ENCODE measurements around the gene SAPCD1. TPM values are rescaled to one million over a fixed set of nuclear protein-coding genes. Genes with fewer than 3 reads are reported as not detected.

Gene SAPCD1
- total RNA-seq, 1 donor from 2014 or later: 0.92 TPM

DNA sequence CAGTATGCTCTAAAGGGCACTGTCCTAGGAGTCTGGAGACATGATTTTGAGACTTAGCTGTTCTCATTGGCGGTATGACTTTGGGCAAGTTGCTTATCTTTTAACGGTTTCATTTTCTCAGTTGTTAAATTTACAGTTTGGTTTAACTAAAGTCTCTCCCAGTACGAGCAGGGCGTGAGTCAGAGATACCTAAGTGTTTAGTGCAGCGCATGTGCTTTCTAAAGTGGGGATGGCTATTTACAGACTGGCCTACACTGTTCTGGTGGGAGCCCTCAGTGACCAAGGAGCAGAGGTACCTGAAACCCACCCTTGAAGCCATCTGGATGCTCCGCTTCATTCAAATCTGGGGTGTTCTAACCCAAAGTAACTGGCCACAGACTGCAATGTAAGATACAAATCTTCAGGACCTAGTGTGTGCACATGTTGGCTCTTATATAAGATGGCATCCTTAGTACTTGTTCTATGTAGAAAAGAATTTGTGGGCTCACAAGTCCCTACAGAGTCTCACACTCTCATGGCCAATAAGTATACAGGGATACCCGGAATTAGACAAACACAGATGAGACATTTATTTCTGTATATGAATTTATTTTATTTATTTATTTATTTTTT lies 11.9 kb upstream of the SAPCD1 start:
- no peak for DNase-seq (ENCODE audit: low read depth, low spot score)

DNA sequence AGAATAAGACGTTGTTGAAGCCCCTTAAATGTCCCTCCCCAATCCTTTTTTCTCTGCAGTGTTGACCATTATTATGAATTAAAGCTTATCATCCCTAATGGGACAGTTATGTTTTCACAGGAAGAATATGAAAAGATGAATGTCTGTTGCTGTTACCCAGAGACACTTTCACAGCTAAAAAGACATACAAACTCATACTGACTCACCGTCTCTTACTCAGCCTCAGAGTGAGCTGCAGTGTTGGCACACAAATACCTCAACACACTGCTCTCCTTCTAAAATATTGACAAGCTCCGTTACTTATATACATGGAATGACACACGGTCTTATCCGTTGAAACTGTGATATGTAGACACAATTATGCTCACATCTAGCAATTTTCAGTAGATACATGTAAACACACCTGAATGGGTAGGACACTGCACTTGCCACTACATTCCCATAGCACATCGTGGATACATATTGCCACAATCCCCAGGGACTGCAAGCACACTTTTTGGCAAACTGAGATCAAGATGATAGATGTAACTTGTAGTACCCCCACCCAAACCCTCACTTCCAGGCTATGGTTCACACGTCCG lies 9.6 kb upstream of the SAPCD1 start:
- no peak for DNase-seq (ENCODE audit: low read depth, low spot score)

DNA sequence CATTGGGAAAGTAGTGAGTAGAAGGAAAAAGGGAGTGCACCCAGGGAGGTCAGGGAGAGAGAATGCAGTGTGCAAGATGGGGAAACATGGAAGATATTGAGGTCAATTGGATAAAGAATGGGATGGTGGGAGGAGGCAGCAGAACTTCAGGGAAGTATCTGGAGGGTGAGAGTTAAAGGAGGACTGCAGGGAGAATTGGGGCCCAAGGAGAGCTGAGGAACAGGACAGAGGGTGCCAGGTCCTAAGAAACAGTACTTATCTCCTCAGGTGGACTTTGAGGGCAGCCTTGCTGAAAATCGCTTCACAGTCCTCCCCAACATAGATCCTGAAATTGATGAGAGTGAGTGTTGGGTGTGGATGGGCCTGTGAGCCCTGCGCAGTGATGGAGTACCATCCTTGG lies 4.2 kb upstream of the SAPCD1 start:
- no peak for DNase-seq (ENCODE audit: low read depth, low spot score)

DNA sequence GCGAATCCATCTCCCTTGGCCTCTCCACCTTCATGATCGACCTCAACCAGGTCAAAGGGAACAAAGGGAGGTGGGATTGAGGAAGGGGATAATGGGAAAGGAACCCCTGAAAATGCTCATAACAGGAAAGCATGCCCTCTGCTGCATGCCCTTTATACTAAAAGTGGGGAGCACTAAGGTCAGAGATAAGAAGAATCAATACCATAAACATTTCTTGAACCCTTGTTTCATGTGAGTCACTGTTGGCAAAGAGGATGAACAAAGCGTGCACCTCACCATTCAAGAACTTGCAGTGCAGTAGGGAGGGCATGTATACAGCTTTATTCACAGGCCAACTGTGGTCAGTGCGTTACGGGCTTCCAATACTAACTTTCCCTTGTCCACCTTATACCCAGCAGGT lies 1.7 kb upstream of the SAPCD1 start:
- DNase-seq (ENCODE audit: low read depth, low spot score): no peak

DNA sequence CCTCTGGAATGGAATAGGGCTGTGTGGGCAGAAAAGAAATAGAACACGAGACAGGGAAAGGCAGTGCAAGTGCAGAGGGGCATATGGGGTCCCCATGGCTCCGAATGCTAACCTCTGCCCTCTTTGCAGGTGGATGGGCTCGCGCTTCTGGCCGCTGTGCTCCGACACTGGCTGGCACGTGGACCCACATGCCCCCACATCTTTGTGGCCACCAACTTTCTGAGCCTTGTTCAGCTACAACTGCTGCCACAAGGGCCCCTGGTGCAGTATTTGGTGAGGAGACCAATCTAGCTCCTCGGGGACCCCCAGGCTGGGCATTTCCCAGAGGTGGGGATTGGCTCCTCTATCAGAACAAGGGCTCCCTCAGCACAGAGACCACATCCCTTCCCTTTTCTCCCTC lies 1.1 kb upstream of the SAPCD1 start:
- no peak for DNase-seq (ENCODE audit: low read depth, low spot score)

DNA sequence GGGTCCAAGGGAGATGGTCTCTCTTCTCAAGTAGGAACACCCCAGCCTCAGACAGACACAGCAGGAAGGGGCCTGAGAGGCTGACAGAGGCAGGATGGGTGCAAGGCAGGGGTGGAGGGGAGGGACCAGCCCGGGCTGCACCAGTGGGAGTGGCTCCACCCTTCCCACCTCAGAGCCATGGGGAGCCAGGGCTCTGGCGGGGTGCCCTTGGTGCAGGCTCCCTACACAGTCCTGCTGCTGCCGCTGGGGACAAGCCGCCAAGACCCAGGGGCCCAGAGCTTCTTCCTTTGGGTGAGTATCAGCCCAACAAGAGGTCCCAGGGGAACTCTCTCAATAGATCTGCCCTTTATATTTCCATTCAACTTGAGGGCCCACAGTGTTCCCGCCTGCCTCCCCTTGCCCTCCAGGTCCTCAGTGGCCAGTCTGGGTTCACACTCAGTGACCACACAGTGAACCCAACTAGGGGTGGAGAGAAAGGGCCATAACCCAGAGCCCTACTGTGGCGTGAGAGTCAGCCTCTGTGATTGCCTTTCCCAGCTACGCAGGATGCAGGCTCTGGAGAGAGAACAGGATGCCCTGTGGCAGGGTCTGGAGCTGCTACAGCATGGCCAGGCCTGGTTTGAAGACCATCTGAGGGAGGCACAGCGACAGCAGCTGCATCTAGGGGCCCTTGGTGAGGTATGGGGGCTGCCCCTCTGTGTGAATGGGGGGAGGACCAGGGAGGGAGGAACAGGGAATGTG lies 592 bp downstream of the SAPCD1 start:
- DNase-seq (ENCODE audit: low read depth, low spot score): no peak

DNA sequence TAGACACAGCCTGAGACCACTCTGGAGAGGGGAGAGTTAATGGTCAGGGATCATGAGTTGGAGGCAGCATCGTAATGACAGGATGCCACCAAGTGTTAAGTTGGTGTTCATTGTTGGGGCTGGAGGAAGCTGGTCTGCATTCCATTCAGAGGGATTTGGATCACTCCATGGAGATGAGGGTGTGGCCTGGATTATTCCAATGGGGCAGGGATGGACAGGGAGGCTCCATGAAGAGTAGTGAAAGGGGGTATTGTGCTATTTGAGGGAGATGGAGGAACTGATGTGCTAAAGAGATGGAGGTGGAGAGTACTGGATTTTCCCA lies 1.1 kb downstream of the SAPCD1 start:
- DNase-seq (ENCODE audit: low read depth, low spot score): no peak

DNA sequence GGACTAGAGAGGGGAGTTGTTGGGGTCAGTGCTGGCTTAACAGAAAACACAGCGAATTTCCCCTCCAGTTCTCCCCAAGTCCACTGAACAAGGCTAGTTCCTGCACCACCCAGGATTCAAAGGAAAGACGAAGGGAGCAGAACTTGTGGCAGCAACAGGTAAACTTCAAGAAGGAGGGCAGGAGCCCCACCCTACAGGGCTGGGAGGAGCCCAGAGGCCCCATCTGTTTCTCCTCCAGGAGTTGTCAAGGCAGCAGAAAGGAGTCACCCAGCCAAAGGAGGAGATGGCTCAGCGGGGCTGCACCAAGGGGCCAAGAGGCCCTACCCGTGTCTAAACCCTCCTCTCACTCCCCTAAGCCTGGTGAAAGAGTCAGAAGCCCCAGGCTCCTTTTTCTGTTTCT lies 1.7 kb downstream of the SAPCD1 start:
- no peak for DNase-seq (ENCODE audit: low read depth, low spot score)

DNA sequence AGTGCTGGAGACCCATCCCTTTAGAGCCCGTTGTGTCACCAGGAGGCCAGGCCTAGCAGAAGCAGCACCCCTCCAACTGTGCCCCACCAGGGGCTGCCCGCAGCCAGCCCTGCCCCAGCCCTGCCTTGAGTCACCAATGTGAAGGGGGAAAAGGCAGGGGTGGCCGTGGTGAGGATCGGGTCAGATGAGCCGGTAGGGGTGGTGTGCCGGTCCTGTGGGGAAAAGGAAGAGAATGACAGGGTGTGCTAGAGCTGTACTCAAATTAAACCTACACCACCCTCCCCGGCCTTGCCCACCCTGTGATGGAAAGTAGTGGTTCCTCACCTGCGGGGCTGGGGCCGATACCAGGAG lies 3.1 kb downstream of the SAPCD1 start:
- DNase-seq (ENCODE audit: low read depth, low spot score): no peak

DNA sequence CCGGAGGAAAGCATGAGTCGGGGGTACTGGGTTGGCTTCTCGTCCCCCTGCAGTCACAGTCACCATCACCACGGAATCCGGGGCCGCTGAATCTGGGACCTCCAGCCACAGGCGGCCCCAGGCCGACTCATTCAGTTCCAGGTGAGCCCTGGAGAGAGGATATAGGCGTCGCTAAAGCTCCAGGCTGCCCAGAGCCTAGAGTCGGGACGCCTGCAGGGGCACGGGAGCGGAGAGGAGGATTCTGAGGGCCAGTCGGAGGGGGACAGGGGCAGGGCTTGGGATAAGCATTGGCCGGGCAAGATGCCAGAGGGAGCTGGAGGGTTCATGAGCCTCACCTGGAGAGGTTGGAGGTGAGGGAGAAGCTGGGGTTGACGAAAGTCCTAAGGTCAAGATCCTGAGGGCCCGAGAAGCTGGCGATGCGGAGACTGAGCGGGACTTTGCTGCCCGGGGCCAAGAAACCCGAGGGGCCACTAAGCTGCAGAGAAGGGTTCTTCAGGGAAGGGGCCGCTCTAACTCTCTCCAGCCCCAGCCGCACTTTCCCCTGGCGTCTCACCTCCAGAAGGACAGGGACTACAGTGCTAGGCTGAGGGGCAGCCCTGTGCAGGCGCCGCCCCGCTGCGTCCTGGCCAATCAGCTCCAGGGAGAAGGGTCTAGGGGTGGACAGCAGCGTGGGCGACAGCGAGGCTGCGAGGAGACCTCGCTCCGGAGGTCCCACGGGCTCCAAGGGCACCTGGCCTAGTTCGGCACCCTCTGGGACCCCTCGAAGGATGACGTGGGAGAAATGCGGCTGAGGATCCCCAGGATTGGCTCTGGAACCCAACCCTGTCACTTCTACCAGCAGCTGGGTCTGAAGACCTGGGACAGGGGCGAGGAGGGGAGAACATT lies 3.7 kb downstream of the SAPCD1 start:
- no peak for DNase-seq (ENCODE audit: low read depth, low spot score)

DNA sequence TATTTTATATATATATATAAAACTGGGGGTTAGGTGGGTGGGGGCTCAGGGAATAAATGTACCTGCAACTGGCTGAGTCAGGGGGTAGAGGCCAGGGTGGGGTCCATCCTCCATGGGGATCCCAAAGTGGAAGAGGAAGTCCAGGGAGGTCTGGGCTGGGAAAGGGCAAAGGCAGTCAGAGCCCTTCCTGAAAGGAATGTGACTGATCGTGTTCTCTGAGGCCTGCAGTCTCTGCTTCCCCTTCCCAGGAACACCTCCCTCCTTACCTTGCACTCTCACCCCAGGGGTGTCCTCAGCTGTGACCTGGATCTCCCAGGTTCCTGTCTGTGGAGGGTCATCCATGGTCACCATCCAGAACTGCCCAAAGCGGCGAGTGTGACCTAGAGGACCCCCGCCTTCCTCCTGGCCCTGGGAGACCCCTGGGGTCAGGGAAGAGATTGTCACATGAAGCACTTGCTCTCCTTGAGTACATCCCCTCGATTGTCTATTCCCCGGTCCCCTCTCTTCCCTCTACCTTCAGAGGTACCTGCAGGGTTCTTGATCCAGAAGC lies 4.7 kb downstream of the SAPCD1 start:
- no peak for DNase-seq (ENCODE audit: low read depth, low spot score)

DNA sequence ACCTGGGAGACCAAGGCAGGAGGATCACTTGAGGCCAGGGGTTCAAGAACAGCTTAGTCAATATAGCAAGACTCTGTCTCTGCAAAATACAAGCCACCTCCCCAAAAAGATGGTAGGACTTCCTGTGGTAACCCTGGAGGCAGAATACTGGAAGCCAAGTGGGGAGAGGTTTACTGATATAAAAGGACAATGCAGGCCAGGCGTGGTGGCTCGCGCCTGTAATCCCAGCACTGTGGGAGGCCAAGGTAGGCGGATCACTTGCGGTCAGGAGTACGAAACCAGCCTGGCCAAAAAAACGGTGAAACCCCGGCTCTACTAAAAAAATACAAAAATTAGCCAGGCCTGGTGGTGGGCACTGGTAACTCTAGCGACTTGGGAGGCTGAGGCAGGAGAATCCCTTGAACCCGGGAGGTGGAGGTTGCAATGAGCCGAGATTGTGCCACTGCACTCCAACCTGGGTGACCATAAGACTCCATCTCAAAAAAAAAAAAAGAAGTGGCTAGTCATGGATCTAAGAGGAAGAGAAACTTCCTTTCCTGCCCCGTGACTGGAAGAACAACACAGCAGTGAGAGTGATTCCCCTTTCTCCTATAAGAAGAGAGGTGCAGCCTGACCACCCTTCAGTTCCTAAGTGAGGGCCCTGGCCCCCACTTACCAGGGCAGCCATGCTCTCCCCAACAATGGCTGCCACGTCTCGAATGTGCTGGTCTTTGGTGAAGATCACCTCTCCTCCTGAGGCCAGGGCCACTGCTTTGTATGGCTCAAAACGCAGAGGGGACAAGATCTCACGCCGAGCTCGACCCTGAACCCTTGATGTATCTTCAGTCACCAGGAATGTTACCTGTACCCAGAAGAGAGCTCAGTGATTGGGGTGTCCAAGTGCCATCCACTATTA lies 6.2 kb downstream of the SAPCD1 start:
- no peak for DNase-seq (ENCODE audit: low read depth, low spot score)

DNA sequence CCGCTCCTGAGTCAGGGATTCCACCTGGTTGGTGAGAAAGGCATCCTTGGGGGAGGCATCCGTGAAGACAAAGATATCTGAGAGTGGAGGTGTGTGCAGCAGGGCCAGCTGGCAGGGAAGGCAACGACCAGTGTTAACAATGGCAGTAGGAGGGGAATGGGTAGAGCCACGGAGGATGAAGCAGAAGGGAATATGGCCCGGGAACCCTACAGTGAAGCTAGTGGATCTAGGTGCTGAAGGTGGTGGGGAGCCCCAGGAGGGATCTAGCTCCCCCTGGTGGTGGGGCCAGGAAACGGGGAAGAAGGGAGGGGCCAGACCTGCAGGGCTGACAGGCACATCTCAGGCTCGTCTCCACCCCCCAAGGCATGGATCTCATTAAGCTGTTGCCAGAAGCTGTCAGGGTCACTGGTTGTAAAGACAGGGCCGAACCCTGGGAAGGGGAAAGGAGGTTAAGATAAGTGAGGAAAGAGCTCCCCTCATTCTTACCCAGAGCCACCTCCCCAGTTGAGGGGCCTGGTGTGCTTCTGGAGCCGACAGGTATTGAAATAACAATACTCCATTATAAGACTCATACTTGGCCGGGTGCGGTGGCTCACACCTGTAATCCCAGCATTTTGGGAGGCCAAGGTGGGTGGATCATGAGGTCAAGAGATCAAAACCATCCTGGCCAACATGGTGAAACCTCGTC lies 7.4 kb downstream of the SAPCD1 start:
- no peak for DNase-seq (ENCODE audit: low read depth, low spot score)

DNA sequence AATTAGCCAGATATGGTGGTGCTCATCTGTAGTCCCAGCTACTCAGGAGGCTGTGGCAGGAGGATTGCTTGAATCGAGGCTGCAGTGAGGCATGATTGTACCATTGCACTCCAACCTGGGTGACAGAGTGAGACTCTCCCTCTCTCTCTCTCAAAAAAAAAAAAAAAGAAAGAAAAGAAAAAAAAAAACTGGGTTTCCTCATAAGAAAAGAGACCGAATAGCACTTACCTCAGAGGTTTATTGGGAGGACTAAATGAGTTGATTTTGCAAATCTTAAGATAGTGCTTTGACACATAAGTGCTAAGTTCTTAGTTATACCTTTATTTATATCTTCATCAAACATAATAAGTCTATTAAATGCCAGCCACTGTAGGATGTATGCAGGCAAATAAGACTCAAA lies 8.4 kb downstream of the SAPCD1 start:
- DNase-seq (ENCODE audit: low read depth, low spot score): no peak

DNA sequence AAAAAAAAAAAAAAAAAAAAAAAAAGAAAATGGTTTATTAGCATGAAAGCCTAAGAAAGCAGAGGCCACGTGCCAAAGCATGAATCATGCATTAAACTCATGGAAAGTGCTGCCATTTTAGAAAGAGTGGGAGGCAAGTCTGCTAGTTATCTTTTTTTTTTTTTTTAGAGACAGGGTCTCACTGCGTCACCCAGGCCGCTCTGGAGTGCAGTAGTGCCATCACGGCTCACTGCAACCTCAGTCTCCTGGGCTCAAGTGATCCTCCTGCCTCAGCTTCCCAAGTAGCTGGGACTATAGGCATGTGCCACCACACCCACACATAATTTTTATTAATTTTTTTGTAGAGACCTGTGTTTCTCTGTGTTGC lies 9.5 kb downstream of the SAPCD1 start:
- no peak for DNase-seq (ENCODE audit: low read depth, low spot score)

DNA sequence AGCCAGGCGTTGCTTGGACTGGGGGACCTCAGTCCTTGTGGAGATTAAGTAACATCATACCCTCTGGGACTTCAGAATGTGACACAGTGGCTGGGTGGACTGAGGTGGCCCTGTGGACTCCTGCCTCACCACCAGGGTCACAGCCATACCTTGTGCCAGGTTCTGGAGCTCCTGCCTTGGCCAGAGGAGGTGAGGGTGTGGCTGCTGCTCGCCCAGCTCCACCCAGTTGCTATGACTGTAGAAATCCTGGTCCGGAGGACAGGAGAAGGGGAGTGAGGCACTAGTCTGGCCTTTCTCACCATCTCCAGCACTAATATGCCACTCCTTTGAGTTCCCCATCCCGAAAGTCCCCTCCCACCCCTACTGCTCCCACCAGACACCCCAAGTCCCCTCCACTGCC lies 12.7 kb downstream of the SAPCD1 start:
- DNase-seq (ENCODE audit: low read depth, low spot score): no peak

DNA sequence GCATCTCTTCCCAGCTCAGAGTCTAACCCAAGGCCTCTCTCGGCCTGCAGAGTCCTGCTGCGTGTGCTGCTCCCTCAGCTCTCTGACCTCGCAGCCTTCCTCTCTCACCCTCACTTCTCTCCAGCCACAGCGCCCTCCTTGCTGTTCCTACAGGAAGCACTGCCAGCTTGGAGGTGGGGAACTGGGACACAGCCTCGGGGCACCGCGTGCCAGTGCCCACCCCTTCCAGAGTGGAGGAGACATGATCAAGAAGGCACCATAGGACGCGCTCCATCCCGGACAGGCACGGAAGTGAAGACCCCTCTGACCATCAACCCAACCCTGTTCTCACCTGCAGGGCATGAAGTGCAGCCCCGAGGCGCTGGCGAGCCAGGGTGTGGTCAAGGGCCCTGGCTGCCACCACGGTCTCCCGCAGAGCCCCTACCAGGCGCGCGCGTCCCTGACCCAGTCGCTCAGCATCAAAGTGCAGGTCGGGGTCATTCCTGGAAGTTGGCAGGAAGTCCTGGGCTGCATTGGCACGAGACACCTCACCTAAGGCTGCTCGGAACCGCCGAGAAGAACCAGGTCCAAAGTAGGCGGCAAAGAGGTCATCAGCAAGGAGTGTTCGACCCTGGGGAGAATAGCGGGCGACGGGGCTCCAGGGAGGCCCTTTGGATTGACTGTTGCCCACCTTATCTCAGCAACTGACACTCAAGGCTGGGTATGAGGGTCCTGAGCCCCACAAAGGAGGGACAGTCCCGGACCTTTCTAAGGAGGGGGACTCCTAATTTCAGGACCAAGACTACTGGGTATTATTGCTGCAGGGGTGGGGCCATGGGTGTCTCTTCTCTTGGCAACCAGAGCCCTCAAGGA lies 13.4 kb downstream of the SAPCD1 start:
- no peak for DNase-seq (ENCODE audit: low read depth, low spot score)

DNA sequence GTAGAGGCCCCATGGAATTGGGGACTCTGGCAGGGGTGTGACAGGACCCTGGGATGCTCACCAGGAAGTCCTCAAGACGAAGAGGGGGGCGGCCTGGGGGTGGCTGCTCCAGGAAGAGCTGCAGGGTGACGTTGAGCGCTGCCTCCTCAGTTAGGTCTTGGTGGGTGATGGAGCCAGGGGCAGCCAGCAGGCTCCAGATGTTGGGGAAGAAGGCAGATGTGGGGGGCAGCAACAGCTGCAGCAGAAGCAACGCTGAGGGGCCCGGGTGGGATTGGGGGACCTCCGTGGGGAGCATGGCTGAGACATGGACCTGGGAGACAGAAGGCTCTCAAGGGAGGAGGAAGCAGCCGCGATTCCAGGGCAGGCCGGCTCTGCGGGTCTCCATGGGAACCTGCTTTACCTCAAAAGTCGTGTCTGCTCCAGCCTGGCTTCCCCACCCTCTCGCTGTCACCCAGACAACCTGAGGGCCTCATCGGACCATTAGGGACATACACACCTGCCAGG lies 14.1 kb downstream of the SAPCD1 start:
- no peak for DNase-seq (ENCODE audit: low read depth, low spot score)

DNA sequence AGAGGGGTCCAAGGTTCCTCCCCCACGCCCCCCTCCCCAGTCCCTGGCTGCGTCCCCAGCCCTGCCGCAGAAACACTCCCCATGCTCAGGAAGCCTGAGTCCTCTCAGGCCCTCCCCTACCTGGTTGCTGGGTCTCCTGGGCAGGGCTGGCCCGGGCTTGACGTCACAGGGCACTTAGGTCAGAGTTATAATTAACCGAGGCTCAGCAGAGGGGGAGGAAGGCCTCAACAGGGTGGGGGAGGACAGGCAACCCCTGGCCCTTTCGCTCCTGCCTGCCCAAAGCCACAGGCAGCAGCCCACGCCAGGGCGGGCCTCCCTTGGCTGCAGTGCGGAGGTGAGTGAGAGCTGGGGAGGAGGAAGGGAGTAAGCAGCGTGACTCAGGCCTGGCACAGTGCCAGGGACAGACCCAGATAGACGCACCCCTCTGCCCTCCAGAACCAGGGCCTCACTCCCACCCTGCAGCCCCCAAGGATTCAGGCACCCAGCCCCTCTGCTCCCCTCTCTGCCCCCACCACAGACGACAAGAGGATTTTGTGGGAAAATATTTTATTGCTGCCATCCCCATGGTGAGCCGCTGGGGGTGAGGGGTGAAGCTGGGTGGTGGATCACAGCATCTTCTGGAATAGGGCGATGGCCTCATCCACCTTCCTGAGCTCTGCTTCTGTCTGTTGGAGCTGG lies 14.7 kb downstream of the SAPCD1 start, which contains the start of gene VWA7:
Gene VWA7 (minus strand): TSS at position 340 of the 678 bp plus-strand sequence. CDS start 549 bp downstream, outside the sequence.
- no peak for DNase-seq (ENCODE audit: low read depth, low spot score)
